Transverse colon (tissue), 4 donors: Measurements from ENCODE around the gene HDAC8. TPM values are rescaled to one million over a fixed set of nuclear protein-coding genes. Genes with fewer than 3 reads are reported as not detected.

ENCODE experiments used
- DNase-seq: peaks from one replicate; pipeline ENCODE4 v3.0.0-alpha.2; 2019
- H3K27ac ChIP-seq, 4 donors: fragments of 200-600 bp; sonication (generic); 2 replicates each; pipeline ENCODE4 v1.5.1; 2016 to 2018; ENCODE audit warnings: inconsistent platforms in 4 of 4
- H3K27me3 ChIP-seq: fragments of 200-600 bp; sonication (generic); 2 replicates; pipeline ENCODE4 v1.5.1; 2017; ENCODE audit warnings: inconsistent platforms
- H3K36me3 ChIP-seq, 4 donors: fragments of 200-600 bp; sonication (generic); 2 replicates each; pipeline ENCODE4 v1.5.1; 2017 to 2019; ENCODE audit warnings: inconsistent platforms in 4 of 4
- H3K4me1 ChIP-seq, 4 donors: fragments of 200-600 bp; sonication (generic); 2 replicates each; pipeline ENCODE4 v1.5.1; 2017 to 2020; ENCODE audit warnings: inconsistent platforms in 4 of 4
- H3K4me3 ChIP-seq, 4 donors: fragments of 200-600 bp; sonication (generic); 1 replicate in 1 of 4; 2 replicates in 3 of 4; pipeline versions ENCODE4 v1.5.1 to v1.6.1; 2017 to 2019; ENCODE audit warnings: inconsistent platforms in 4 of 4
- H3K9me3 ChIP-seq, 2 donors: fragments of 200-600 bp; sonication (generic); 2 replicates each; pipeline ENCODE4 v1.5.1; 2017 to 2019; ENCODE audit warnings: inconsistent platforms in 2 of 2
- EP300 ChIP-seq: sonication (generic); formaldehyde crosslinking; IDR thresholded peaks from one replicate; pipeline ENCODE4 v1.6.1; 2017; ENCODE audit warnings: antibody characterized with exemption, low read depth
- POLR2A ChIP-seq: fragments of 450-650 bp; IDR thresholded peaks from one replicate; pipeline ENCODE4 v1.6.1; 2016; ENCODE audit warnings: antibody characterized with exemption, mild to moderate bottlenecking, moderate library complexity
- POLR2AphosphoS5 ChIP-seq, 3 donors: sonication (generic); formaldehyde crosslinking; IDR thresholded peaks; one replicate each; pipeline ENCODE4 v1.6.1; 2016; ENCODE audit warnings: antibody characterized with exemption in 3 of 3
- WGBS, 2 donors: methylation state at CpG; one replicate each; pipeline ENCODE4 v1.1.5; 2018; ENCODE audit warnings: low coverage in 1 of 2; 5-methylcytosine and 5-hydroxymethylcytosine counted together
- in situ Hi-C, 4 donors: fragments of 200-750 bp; cut with MboI; loops; one replicate each; pipeline versions ENCODE4 v1.15.0 to v1.15.1; 2017; ENCODE audit warnings: low sequenced_read_pairs in 3 of 4, low pct_ligation_motif_present in 1 of 4, low pct_unique_long_range_greater_than_20kb in 1 of 4
- intact Hi-C: fragments of 100-400 bp; cut with DNase I; formaldehyde crosslinking; loops from one replicate; pipeline ENCODE4 v1.15.1; 2023; ENCODE audit warnings: low total_unique reads
- total RNA-seq, 4 donors: library from RNA; depleted of rRNA; stranded (reverse); fragments of >200 nt; gene quantifications; one replicate each; pipeline ENCODE4 v1.1.0, GENCODE V29; 2016
- TF ChIP-seq, protein P1 (sequence below), 5 experiments: fragments of 200-600 bp in 3 of 5; fragments of 450-650 bp in 2 of 5; sonication (generic) in 3 of 5; IDR thresholded peaks; 1 replicate in 2 of 5; 2 replicates in 3 of 5; pipeline ENCODE4 v1.5.1; 2016 to 2017; ENCODE audit warnings: antibody characterized with exemption in 5 of 5, inconsistent platforms in 3 of 5, mild to moderate bottlenecking in 2 of 5, moderate library complexity in 1 of 5

The HDAC8 gene
- total RNA-seq, 4 donors from 2014 or later, result 10.5 to 37.5 (median 18.4) TPM

DNA sequence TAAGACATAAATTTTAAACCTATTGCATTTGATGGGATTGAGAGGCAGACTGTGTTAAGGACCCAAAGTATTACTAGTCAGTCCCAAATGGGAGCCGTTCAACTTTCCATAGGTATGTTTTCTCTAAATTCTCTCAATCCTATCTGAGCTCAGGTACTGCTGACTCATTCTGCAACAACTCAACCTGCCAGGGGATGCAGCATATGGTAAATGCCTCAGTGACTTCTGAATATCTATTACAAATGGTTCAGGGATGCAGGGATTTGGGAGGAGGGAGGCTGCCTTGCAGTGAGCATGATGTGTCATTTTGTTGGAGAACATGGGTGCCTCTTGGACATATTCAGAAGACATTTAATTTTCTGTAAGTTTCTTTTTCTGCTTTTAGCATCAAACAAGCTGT is 97.3 kb downstream of the HDAC8 start:
- H3K9me3 ChIP-seq, result no peaks in the 10 kb centered on the region
- in situ Hi-C loops (no loop called here), intact Hi-C loops (no loop called here)
- no peak for DNase-seq
- WGBS, 2 donors, result 93% methylated on average over 1 of the region's 1 CpG; no CpG with 5 or more reads in 1 of the 2 donors
- TF ChIP-seq POLR2A (no peak), EP300 (no peak), POLR2AphosphoS5 (IDR thresholded peaks at IDR 0.05) (no peak)
- TF ChIP-seq, protein P1, sequence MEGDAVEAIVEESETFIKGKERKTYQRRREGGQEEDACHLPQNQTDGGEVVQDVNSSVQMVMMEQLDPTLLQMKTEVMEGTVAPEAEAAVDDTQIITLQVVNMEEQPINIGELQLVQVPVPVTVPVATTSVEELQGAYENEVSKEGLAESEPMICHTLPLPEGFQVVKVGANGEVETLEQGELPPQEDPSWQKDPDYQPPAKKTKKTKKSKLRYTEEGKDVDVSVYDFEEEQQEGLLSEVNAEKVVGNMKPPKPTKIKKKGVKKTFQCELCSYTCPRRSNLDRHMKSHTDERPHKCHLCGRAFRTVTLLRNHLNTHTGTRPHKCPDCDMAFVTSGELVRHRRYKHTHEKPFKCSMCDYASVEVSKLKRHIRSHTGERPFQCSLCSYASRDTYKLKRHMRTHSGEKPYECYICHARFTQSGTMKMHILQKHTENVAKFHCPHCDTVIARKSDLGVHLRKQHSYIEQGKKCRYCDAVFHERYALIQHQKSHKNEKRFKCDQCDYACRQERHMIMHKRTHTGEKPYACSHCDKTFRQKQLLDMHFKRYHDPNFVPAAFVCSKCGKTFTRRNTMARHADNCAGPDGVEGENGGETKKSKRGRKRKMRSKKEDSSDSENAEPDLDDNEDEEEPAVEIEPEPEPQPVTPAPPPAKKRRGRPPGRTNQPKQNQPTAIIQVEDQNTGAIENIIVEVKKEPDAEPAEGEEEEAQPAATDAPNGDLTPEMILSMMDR (IDR thresholded peaks at IDR 0.05), result no peak
- no peak overlapping the region for H3K27ac ChIP-seq
- no peaks in the 10 kb centered on the region for H3K4me1 ChIP-seq
- no peak overlapping the region for H3K4me3 ChIP-seq
- H3K27me3 ChIP-seq, result no peaks in the 10 kb centered on the region
- no peaks in the 10 kb centered on the region for H3K36me3 ChIP-seq

DNA sequence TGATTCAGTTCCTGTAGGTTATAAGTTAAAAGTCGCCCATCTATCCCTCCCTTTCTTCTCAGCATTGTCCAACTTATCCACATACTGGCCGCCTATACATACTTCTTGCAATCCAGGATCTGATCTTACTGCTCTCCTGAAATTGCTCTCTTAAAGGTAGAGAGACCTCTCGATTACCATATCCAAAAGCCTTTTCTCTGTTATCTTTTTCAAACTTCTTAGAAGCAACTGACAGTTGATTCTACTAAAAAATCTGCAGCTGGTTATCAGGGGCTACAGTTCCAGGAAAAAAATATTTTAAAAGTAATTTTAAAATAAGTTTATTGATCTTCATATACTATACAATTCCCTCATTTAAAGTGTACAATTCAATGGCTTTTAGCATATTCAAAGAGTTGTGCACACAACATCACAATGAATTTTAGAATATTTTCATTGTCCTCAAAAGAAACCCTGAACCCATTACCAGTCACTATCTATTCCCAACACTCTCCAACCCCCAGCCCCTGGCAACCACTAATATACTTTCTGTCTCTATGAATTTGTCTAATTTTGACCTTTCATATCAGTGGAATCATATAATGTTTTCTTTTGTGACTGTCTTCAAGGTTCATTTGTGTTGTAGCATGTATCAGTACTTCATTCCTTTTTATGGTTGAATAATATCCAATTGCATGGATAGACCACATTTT is 102.0 kb downstream of the HDAC8 start:
- in situ Hi-C loops, result no loop called here
- TF ChIP-seq EP300, result no peak
- intact Hi-C loops, result no loop called here
- Histone ChIP-seq H3K4me3 (no peak overlapping the region), H3K36me3 (no peaks in the 10 kb centered on the region), H3K27ac (no peak overlapping the region), H3K27me3 (no peaks in the 10 kb centered on the region), H3K4me1 (no peaks in the 10 kb centered on the region), H3K9me3 (no peaks in the 10 kb centered on the region)
- DNase-seq, result no peak
- WGBS, 2 donors, result 74 to 100% methylated on average over 3 of the region's 3 CpGs

DNA sequence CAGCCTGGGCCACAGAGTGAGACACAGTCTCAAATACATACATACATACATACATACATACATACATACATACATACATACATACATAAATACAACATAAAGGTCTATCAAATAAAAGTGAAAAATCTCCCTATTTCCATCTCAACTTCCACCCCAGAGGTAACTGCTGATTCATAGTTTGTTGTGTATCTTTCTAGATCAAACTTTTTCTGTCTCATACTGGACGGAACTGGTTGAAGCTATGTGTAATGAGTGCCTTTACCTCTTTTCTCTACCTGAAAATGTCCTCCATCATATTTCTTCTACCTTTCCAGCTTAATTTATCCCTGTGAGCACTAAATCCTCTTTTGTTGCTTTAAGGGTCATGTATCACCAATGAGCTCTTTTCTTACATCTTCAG is 102.5 kb downstream of the HDAC8 start:
- 90 to 100% methylated on average over 1 of the region's 1 CpG for WGBS, 2 donors
- Histone ChIP-seq H3K4me3 (no peak overlapping the region), H3K27ac (no peak overlapping the region), H3K27me3 (no peaks in the 10 kb centered on the region), H3K9me3 (no peaks in the 10 kb centered on the region), H3K4me1 (no peaks in the 10 kb centered on the region), H3K36me3 (no peaks in the 10 kb centered on the region)
- in situ Hi-C loops (no loop called here), intact Hi-C loops (no loop called here)
- no peak for TF ChIP-seq EP300
- DNase-seq, result no peak

DNA sequence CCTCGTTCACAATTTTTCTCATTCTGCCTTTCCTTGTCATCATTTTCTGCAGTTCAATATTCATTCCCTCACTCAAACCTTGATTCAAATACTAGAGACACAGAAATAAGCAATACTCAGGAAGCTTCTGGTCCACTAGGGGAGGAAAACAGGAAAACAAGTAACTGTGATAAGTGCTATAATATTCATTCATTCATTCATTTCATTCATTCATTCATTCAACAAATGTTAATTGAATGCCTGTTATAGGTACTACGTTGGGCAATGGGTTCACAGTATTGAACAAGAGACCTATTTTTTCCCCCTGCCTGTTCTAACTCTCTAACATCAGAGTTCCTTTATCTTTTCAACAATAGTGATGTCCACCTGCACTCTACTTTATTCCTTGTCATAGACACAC is 104.0 kb downstream of the HDAC8 start:
- intact Hi-C loops, result no loop called here
- 54 to 100% methylated on average over 2 of the region's 2 CpGs for WGBS, 2 donors
- no peaks in the 10 kb centered on the region for H3K9me3 ChIP-seq
- no peaks in the 10 kb centered on the region for H3K4me1 ChIP-seq
- no peak for TF ChIP-seq EP300
- TF ChIP-seq, protein P1 (IDR thresholded peaks at IDR 0.05), result no peak
- TF ChIP-seq POLR2A, result no peak
- TF ChIP-seq POLR2AphosphoS5 (IDR thresholded peaks at IDR 0.05), result no peak
- no peak overlapping the region for H3K27ac ChIP-seq
- H3K36me3 ChIP-seq, result no peaks in the 10 kb centered on the region
- no peak overlapping the region for H3K4me3 ChIP-seq
- in situ Hi-C loops, result no loop called here
- DNase-seq, result no peak
- no peaks in the 10 kb centered on the region for H3K27me3 ChIP-seq

DNA sequence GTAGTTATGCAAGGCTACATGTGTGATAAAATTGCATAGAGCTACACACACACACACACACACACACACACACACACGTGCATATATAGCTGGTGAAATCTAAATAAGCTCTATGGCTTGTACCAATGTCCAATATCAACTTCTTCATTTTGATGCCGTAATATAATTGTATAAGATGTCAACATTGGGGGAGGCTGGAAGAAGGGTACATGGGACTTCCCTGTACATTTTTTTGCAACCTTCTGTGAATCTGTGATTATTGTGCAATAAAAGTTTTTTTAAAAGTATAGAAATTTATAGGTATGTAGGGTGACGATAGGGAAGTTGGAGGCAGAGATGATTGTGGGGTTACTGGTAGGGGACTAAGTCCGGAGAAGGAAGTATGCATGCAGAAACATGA is 105.5 kb downstream of the HDAC8 start:
- no peak overlapping the region for H3K27ac ChIP-seq
- TF ChIP-seq EP300, result no peak
- no peak for TF ChIP-seq POLR2A
- no peak for TF ChIP-seq POLR2AphosphoS5 (IDR thresholded peaks at IDR 0.05)
- no peak for DNase-seq
- in situ Hi-C loops (no loop called here), intact Hi-C loops (no loop called here)
- no peak overlapping the region for H3K4me3 ChIP-seq
- whole genome bisulfite sequencing, 2 donors, result 86 to 90% methylated on average over 2 to 4 of the region's 4 CpGs
- no peaks in the 10 kb centered on the region for H3K36me3 ChIP-seq
- no peaks in the 10 kb centered on the region for H3K4me1 ChIP-seq
- H3K9me3 ChIP-seq, result no peaks in the 10 kb centered on the region
- H3K27me3 ChIP-seq, result no peaks in the 10 kb centered on the region

DNA sequence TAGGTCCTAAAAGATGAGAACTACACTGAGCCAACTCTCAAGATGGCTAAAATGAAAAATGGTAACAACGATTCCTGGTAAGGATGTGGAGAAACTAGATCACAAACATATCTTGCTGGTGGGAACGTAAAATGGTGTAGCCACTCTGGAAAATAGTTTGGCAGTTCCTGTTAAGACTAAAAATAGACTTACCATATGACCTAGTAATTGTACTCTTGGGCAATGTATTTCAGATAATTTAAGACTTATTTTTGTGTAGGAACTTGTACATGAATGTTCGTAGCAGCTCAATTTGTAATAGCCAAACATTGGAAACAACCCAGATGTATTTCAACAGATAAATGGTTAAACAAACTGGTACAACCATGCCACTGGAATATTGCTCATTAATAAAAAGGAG is 106.2 kb downstream of the HDAC8 start:
- in situ Hi-C loops (no loop called here), intact Hi-C loops (no loop called here)
- Histone ChIP-seq H3K9me3 (no peaks in the 10 kb centered on the region), H3K27ac (no peak overlapping the region), H3K36me3 (no peaks in the 10 kb centered on the region), H3K27me3 (no peaks in the 10 kb centered on the region), H3K4me3 (no peak overlapping the region), H3K4me1 (no peaks in the 10 kb centered on the region)
- no peak for DNase-seq
- 42 to 70% methylated on average over 2 to 3 of the region's 3 CpGs for WGBS, 2 donors
- TF ChIP-seq POLR2AphosphoS5 (IDR thresholded peaks at IDR 0.05) (no peak), EP300 (no peak), POLR2A (no peak)
- TF ChIP-seq, protein P1 (IDR thresholded peaks at IDR 0.05), result no peak
